Prostate gland (tissue), 2 donors: ENCODE data around the gene SFXN3.

ENCODE experiments used
- CTCF ChIP-seq, 4 experiments: fragments of 200-600 bp in 2 of 4; fragments of 450-650 bp in 2 of 4; sonication (generic) in 2 of 4; IDR thresholded peaks; 1 replicate in 3 of 4; 2 replicates in 1 of 4; pipeline ENCODE4 v1.5.1; 2016 to 2019; ENCODE audit warnings: antibody characterized with exemption in 4 of 4, mild to moderate bottlenecking in 2 of 4, moderate library complexity in 2 of 4
- POLR2A ChIP-seq: fragments of 450-650 bp; IDR thresholded peaks from one replicate; pipeline ENCODE4 v1.6.1; 2016; ENCODE audit warnings: antibody characterized with exemption, mild to moderate bottlenecking
- POLR2AphosphoS5 ChIP-seq: sonication (generic); formaldehyde crosslinking; IDR thresholded peaks from one replicate; pipeline ENCODE4 v1.6.1; 2017; ENCODE audit warnings: antibody characterized with exemption

GRCh38 chr10:100986623-100986951 is 44.4 kb upstream of the SFXN3 start:
- TF ChIP-seq CTCF (IDR thresholded peaks at IDR 0.05) (no peak), POLR2AphosphoS5 (no peak), POLR2A (no peak)
